Tibial nerve (tissue), 3 donors: ENCODE measurements around the gene HSPG2.

ENCODE experiments used
- CTCF ChIP-seq, 5 experiments: fragments of 200-600 bp in 3 of 5; fragments of 450-650 bp in 2 of 5; sonication (generic) in 3 of 5; IDR thresholded peaks; one replicate each; pipeline ENCODE4 v1.5.1; 2016 to 2019; ENCODE audit warnings: antibody characterized with exemption in 5 of 5, mild to moderate bottlenecking in 3 of 5, moderate library complexity in 2 of 5
- POLR2A ChIP-seq, 2 donors: fragments of 450-650 bp; IDR thresholded peaks; one replicate each; pipeline ENCODE4 v1.6.1; 2017; ENCODE audit warnings: antibody characterized with exemption in 2 of 2, mild to moderate bottlenecking in 2 of 2, moderate library complexity in 2 of 2

GRCh38 chr1:21871943-21872342 lies 65.2 kb downstream of the HSPG2 start:
- no peak for TF ChIP-seq CTCF (IDR thresholded peaks at IDR 0.05)
- no peak for TF ChIP-seq POLR2A (IDR thresholded peaks at IDR 0.05)
